ENCODE results near the gene PEX1. TPM values are rescaled to one million over a fixed set of nuclear protein-coding genes. Genes with fewer than 3 reads are reported as not detected.
"Not testable (repeated sequence)": the region's sequence is repeated elsewhere in the genome, so short reads cannot be mapped to it uniquely, and the experiment has no call there.

PEX1 gene
- polyA plus RNA-seq, 12 donors = 16.7 to 36.4 (median 28.4) TPM; not detected in 1

- no peak for DNase-seq
Observed at GRCh38 chr7:92462560-92462959, 65.8 kb downstream of the PEX1 start.

DNA sequence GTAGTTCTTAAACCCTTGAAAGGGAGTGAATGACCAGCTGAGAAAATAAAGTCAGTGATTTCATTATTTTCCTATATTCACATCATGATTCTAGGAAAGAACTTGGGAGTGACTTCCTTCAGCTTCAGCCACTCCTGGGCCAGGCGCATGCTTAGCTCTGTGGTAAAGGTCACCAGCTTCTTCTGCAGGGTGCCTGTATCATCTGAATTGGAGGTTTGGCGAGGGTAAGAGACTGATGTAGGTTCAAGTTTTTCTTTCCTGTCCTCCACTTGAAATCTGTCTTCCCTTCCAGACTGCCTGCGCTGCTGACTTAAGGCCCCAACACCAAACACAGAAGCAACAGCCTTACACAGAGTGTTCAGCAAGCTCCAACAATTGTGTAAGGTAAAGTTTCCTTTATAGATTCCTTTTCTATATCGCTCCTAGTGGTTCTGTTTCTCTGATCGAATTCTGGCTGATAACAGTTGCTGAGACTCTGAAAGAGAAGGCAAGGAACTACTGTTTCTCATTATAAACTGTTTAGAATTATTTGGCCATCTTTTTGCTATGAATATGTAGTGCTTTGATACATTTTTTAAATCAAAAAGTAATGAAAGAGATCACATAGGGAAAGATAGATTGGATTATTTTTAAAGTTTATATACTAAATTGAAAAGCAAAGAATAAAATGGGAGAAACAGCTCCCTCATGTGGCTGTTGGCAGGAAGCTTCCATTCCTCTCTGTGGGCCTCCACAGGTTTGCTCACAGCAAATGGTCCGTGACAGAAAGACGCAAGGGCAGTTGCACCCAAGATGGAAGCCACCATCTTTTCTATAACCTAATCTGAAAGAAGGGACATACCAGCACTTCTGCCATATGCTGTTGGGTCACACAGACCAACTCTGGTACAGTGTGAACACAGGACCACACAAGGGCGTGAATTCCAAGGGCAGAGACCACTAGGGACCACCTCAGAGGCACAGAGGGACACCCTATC lies 67.0 kb downstream of the PEX1 start:
- no peak for DNase-seq

DNA sequence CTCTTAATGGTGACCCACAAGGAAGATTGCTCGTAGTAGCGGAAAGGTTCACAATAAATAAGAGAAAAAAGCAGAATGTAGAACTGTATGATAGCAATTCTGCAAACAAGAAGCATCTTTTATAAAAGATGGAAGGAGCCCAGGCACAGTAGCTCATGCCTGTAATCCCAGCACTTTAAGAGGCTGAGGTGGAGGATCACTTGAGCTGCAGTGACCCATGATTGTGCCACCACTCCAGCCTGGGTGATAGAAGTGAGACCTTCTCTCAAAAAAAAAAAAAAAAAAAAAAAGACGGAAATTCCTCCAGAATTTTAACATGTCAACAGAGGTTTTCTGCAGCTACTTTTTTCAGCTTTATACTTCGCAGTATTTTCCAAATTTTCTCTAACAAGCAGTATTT lies 67.8 kb downstream of the PEX1 start:
- no peak for DNase-seq

DNA sequence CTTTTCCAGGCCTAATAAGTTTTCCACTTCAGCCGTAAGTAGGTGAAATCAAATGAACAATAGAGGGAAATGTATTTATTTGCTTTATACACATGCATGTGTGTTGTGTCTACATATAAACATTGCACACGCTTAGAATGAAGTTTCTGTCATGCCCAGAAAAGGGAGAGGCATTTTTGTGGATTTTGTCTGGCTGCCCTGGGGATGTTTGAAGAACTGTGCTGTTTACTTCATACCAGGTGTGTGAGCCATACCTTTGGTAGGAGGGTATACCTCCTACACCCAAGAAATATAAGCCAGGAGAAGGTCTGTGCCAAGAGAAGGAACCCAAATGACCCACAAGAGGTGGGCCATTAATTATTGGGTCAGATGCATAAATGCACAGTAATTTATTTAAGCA lies 68.2 kb downstream of the PEX1 start:
- no peak for DNase-seq

DNA sequence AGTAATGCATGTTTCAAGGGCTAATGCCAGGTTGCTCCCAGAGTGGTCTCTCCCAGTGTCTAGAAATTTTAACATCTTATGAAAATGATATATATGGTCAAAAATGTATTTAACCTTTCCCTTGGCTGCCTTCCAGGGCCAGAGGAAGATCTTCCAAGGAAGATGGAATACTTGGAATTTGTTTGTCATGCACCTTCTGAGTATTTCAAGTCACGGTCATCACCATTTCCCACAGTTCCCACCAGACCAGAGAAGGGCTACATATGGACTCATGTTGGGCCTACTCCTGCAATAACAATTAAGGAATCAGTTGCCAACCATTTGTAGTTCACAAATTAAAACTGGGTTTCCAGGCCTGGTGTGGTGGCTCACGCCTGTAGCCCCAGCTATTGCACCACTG lies 72.1 kb downstream of the PEX1 start:
- DNase-seq = no peak

- DNase-seq = no peak
Observed at GRCh38 chr7:92451645-92452044, 76.7 kb downstream of the PEX1 start.

DNA sequence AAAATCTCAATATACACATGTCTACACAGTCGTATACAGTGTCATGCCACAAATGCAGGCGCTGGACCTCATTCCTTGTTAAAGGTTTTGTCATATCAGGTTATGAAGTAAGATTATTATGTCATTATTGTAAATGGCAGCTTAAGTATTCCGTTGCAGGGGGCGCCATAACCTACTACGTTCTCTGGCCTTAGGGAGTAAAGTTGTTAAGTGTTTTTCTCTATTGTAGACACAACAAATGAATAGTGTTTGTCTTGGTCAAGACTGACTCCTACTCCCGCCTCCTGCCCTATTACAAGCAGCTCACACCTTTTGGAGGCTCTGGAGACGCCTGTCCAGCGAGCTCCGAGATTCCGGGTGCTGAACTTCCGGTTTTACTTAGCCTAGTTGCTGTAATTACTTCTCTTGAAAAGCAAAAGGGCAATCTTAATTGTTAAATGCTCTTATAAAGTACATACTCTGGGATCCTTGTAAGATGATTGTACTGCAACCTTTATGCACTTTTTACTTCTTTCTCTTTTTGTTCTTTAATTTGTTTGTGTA lies 80.0 kb downstream of the PEX1 start:
- peak; percentile 45 for DNase-seq

DNA sequence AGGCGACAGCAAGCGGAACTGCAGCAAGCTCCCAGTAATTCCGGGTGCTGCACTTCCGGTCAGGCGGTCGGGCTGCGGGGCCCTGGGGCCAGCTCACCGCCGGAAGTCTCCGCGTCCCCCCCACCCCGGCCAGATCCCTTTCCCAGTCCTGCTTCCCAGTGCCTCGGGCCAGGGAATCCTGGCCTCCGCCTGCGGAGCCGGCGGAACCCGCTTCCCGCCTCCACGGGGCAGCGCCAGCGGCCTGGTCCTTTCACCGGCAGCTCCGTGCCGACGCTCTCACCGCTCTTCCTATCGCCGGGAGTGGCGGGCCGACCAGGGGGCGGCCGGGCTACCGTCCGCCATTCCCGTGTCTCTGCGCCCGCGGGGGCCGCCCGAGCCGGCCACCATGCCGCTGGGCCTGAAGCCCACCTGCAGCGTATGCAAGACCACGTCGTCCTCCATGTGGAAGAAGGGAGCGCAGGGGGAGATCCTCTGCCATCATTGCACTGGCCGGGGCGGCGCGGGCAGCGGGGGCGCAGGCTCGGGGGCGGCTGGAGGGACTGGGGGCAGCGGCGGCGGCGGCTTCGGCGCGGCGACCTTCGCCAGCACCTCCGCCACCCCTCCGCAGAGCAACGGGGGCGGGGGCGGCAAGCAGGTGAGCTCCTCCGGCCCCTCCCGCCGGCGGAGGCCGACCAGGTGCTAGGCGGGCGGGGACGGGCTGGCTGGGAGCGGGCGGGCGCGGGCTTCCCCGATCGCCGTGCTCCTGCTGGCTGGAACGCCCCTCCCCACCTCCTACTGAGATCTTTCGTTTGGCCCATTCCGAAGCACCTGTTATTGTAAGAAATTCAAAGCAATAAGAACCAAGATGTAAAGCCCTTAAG lies 80.7 kb downstream of the PEX1 start, which contains the start of gene GATAD1:
Gene GATAD1 (plus strand): TSS at position 138 of the 860 bp plus-strand sequence. CDS start 248 bp downstream, at position 386.
- DNase-seq = peak; percentile 93

DNA sequence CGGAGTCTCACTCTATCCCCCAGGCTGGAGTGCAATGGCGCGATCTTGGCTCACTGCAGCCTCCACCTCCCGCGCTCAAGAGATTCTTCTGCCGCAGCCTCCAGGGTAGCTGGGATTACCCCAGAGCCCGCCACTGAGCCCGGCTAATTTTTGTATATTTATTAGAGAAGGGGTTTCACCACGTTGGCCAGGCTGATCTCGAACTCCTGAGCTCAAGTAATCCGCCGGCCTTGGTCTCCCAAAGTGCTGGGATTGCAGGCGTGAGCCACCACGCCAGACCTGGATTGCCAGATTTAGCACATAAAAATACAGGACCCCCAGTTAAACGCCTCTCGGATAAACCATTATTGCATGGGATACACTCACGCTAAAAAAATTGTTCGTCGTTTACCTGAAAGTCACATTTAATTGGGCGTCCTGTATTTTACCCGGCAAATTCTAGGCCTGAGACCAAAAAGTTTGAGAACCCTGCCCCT lies 81.4 kb downstream of the PEX1 start:
- DNase-seq = no peak

GRCh38 chr7:92442720-92443119 lies 85.6 kb downstream of the PEX1 start:
- not testable (repeated sequence) for DNase-seq

- DNase-seq = no peak
Observed at GRCh38 chr7:92437956-92438491, 90.3 kb downstream of the PEX1 start.

Other genes starting within 250 kb of the PEX1 start
- gene GATAD1, start 81.0 kb downstream of the PEX1 start, polyA plus RNA-seq (ENCODE audit: insufficient read length in 12 of 12) = 10 to 100 TPM in 11 of 12 donors, not detected in 1; 19.3 to 43.3 (median 29.5) TPM
- gene ERVW-1, start 50.6 kb downstream of the PEX1 start, polyA plus RNA-seq (ENCODE audit: insufficient read length in 12 of 12) = 1 to 10 TPM in 7 of 12 donors, under 1 TPM in 3, not detected in 2; 0.39 to 2.4 (median 1.4) TPM
- gene RBM48, start 275 bp upstream of the PEX1 start, polyA plus RNA-seq (ENCODE audit: insufficient read length in 12 of 12) = 10 to 100 TPM in 10 of 12 donors, 1 to 10 TPM in 1, not detected in 1; 9.6 to 17.4 (median 13.9) TPM
- gene FAM133B, start 61.9 kb upstream of the PEX1 start, polyA plus RNA-seq (ENCODE audit: insufficient read length in 12 of 12) = 100 to 1,000 TPM in 1 of 12 donors, 10 to 100 TPM in 10, not detected in 1; 23.5 to 133 (median 33.1) TPM

All from muscle of arm (tissue), 12 donors.